GM19043 (cell line): ENCODE results near the gene DIPK1C.

Source experiments
- ATAC-seq: cut with Tn5 transposase; IDR thresholded peaks from one replicate; pipeline ENCODE4 v1.9.1; 2021; ENCODE audit warnings: low read depth; ENCODE audit not compliant: unreplicated experiment

DIPK1C gene

DNA sequence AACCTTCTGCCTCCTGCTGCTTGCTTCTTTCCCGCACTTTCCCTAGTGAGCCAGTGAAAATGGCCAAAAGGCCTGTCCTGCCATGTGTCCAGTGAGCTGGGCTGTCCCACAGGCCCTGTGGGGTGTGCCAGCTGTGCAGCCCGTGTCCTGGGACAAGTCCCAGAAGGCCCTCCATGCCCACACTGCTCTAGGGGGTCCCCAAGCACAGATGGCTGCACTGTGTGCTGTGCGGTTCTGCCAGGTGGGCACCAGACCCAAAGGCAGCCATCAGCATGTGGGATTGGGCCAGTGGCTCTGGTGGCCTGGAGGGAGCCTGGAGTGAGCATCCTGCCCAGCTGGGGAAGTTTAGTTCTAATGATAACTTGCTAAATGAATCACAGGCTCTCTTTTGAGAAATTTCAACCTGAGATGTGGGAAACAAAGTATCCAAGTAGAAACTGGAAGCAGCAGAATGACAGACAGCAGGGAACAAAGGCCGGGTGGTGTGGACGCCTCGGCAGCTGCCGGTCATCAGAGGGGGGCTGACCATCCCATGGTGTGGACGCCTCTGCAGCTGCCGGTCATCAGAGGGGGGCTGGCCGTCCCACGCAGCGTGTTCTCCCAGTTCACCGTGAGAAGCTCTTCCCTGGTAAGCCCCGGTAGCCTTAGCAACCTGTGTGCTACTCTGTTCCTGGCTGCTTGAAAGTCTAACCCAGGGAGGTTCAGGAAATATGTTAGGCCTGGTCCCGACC, 29.2 kb upstream of the DIPK1C start:
- ATAC-seq = no peak

DNA sequence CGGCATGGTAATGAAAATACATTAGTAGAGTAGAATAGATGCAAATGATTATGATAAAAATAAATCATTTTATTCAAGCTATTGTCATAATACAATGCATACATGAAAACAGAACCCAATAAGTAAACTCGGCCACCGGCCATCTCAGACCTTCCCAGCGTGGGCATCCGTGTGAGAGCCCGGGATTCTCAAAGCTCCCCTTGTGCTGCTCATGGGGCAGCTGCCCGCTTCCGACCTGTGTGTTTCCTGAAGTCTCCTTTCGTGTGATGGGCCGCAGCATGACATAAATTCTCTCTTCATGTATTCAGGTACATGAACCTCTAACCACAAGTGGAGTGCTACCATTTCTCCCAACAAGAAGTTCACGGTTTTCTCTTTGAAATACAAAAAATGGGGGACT, 25.6 kb upstream of the DIPK1C start:
- ATAC-seq = no peak

DNA sequence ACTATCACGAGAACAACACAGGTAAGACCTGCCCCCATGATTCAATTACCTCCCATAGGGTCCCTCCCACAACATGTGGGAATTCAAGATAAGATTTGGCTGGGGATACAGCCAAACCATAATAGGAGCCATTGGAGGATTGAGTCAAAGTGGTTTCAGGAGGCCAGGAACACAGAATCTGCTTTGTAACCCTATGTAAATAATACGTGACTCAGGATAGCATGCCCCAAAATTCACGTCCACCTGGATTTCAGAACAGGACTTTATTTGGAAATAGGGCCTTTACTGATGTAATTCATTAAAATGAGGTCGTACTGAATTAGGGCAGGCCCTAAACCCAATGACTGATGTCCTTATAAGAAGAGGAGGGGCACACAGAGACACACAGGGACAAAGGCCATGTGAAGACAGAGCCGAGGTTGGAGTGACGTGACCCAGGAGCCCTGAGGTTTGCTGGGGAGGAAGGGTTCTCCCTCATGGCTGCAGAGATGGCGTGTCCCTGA, 23.1 kb upstream of the DIPK1C start:
- ATAC-seq = no peak

DNA sequence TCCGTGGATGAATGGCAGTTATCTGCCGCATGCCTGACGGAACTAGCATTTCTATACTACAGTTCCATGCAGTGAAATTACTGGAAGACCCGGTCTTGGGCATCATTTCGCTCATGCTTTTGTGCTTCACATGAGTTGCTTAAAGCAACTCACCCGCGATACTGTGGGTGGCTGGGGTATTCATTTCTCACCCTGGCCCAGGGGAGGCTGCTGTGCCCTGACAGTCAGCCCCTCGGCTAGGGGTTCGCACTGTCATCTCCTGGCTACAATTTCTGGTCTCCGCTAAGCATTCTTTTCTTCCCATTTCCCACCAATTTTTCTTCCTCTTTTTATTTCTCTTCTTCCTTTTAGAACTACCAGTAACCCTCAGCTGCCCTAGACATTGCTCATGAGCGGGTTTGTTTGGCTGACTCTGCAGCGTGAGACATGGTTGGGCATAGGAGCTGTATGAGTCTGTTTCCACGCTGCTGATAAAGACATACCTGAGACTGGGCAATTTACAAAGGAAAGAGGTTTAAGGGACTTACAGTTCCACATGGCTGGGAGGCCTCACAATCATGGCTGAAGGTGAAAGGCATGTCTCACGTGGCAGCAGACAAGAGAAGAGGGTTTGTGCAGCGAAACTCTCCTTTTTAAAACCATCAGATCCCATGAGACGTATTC, 22.5 kb upstream of the DIPK1C start:
- no peak for ATAC-seq

DNA sequence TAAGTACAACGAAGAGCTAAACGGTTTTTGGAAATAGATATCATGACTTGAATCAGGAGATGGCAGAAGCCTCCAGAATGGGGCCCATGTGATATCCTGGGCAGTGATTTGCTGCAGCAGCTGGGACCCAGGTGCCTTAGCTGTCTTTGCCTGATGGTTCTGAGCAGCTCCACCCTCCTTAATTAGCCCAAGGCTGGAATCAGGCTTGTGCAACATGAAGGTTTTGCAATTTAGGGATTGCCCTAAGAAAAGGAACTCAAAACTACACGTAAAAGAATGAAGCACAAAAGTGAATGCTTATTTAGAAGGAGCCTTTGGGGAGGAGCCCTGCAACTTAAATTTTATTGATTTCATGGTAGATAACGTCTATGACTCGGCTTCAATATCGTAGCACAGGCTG, 21.8 kb upstream of the DIPK1C start:
- no peak for ATAC-seq

DNA sequence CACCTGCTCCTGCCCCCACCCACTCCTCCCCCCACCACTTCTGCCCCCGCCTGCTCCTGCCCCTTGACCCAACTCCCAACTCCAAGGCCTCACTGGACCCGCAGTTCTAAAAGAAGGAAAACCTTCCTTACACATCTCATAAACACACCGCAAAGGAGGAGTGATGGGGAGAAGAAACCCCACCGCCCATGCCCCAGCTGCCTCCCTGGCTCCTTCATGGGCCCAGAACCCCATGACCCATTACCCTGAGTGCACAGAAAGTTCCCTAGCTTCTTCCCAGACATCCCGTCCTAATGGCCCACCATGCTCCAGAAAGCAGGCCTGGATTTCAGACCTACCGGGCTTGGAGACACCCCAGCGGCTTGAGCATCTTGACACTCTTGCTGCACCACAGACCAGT, 21.2 kb upstream of the DIPK1C start:
- no peak for ATAC-seq

GRCh38 chr18:74477771-74478170, 20.7 kb upstream of the DIPK1C start:
- no peak for ATAC-seq

DNA sequence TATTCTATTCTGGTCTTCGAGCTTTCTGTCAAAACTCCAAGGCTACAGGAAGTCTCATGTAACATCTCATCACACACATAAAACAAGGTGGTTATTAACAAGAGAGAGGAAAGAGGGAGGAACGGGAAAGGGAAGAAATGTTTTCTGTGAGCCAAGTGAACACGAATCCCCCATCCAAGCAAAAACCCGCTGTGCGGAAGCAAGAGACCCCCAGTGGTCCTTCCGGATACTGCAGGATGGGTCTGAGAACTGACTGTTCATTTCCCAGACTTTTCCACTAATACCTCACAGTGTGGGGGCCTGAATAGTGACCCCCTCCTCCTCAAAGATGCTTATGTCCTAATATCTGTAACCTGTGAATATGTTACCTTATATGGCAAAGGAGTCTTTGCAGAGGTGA, 19.0 kb upstream of the DIPK1C start:
- ATAC-seq = peak; percentile 57

DNA sequence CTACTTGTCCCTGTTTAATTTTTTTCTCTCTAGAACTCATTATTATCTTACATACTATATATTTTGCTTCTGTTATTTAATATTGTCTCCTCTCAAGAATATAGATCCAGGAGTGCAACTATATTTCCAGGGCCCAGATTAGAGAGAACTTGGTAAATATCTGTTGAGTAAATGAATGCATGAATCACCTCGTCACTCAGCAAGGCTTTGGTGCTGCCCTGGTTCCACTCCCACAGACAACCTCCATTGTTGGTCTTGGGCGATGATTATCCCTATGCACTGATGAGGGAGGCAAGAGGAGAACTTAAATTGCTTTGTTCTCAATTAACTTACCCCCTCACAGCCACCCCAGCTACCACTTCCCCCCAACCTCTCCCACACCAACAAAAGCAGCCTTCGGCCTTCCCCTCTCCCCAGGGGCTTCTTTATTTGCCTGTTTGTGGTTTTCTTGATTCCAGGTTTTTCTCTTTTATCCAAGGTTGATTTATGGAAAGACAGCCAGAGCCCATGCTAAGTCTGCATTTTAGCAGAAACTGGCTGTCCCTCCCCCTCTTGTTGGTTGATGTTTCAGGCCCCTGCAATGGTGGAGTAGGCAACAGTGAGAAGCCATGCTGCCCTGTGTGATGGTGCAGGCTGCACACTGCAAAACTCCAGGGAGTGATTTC, 17.0 kb upstream of the DIPK1C start:
- no peak for ATAC-seq

DNA sequence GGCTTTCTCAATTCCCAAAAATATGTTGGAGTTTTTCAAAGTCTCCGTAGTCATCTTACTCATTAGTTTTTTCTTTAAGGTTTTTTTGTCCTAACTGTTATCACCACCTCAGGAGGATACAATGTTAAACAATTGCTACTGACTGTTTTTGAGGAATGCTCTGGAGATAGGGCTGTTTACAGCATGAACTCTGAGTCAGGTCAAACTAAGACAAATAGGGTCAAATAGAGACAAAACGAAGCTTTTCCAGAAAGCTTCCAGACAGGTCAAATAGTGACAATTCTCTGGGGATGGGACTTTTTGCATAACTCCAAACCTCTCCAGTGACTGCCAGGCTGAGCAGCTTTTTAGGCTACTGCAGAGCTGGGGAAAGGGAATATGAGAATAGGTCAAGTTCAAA, 15.2 kb upstream of the DIPK1C start:
- ATAC-seq = no peak

GRCh38 chr18:74468547-74469061, 11.5 kb upstream of the DIPK1C start:
- no peak for ATAC-seq

- ATAC-seq = no peak
These were observed 8.7 kb upstream of the DIPK1C start for GRCh38 chr18:74465775-74466174.

DNA sequence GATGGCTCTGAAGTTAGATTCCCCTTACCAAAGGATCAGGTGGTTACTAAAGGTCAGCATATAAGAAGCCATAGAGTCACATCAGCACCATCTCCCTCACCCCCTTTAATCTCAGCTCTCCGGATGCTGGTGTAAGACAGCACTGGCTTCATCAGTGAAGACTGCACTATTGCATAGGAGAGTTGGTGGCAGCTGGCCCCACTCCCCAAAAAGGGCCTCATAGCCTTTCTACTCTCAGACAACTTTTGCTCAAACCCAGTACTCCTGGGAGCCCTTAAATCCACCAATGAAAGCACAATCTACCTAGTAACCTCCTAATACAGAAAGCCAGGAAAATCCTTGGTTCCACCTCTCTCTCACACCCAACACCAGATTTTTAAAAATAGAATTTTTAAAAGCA, 6.9 kb upstream of the DIPK1C start:
- ATAC-seq = no peak

GRCh38 chr18:74463254-74463653, 6.1 kb upstream of the DIPK1C start:
- no peak for ATAC-seq

GRCh38 chr18:74460825-74461224, 3.7 kb upstream of the DIPK1C start:
- ATAC-seq = no peak

DNA sequence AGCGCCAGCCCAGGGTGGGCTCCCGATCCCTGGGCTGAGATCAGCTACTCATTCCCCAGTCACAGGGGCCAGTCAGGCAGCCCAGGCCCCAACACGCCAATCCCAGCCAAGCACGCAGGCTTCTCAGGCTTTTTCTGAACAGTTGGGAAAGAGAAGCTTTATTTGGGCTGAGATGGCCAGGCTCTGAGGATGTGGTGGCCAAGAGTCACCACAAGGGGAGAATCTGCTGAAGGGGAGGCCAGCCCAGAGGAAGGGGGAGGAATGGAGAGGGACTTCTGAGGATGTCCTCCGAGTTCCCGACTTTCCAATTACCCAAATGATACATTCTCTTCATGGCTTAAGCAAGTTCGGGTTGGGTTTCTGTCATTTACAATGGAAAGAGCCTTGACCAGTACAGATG, 2.8 kb upstream of the DIPK1C start:
- no peak for ATAC-seq

GRCh38 chr18:74457725-74458421, 765 bp upstream of the DIPK1C start:
- no peak for ATAC-seq

DNA sequence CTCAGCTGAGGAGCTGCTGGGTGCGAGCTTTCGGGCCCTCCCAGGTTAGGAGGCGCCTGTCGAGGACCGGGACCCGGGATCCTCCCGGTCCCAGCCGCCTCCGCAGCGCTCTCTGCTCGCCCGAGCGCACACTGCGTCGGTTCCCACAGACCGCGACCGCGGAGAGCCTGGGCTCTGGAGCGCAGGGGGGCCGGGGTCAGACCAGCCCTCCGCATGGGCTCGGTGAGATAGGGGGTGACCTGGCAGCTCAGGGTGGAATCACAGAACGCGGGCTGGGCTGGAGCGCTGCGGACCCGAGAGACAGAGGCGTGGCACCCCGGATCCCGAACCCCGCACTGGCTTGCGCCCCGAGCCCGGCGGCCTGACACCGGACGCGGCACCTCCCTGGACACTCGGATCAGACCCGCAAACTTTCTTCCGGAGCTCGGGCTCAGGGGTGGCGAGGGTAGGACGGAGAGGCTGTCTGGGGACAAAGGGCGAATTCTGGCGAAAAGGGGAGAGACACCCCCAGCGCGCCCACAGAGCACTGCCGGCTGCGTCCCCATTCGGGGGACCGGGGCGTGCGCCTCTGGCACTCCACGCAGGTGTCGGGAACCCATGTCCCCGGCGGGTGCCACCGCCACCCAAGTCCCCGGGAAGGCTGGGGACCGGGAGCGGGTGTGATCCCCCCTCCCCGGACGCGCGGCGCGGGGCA, 612 bp downstream of the DIPK1C start:
- no peak for ATAC-seq

GRCh38 chr18:74456017-74456348, 1.1 kb downstream of the DIPK1C start:
- ATAC-seq = no peak

GRCh38 chr18:74455386-74455785, 1.7 kb downstream of the DIPK1C start:
- ATAC-seq = no peak
